Transverse colon (tissue), 4 donors: ENCODE results near the gene PRKCE. TPM values are rescaled to one million over a fixed set of nuclear protein-coding genes. Genes with fewer than 3 reads are reported as not detected.

Experiments
- DNase-seq: peaks from one replicate; pipeline ENCODE4 v3.0.0-alpha.2; 2019
- H3K27ac ChIP-seq, 4 donors: fragments of 200-600 bp; sonication (generic); 2 replicates each; pipeline ENCODE4 v1.5.1; 2016 to 2018; ENCODE audit warnings: inconsistent platforms in 4 of 4
- H3K27me3 ChIP-seq: fragments of 200-600 bp; sonication (generic); 2 replicates; pipeline ENCODE4 v1.5.1; 2017; ENCODE audit warnings: inconsistent platforms
- H3K36me3 ChIP-seq, 4 donors: fragments of 200-600 bp; sonication (generic); 2 replicates each; pipeline ENCODE4 v1.5.1; 2017 to 2019; ENCODE audit warnings: inconsistent platforms in 4 of 4
- H3K4me1 ChIP-seq, 4 donors: fragments of 200-600 bp; sonication (generic); 2 replicates each; pipeline ENCODE4 v1.5.1; 2017 to 2020; ENCODE audit warnings: inconsistent platforms in 4 of 4
- H3K4me3 ChIP-seq, 4 donors: fragments of 200-600 bp; sonication (generic); 1 replicate in 1 of 4; 2 replicates in 3 of 4; pipeline versions ENCODE4 v1.5.1 to v1.6.1; 2017 to 2019; ENCODE audit warnings: inconsistent platforms in 4 of 4
- H3K9me3 ChIP-seq, 2 donors: fragments of 200-600 bp; sonication (generic); 2 replicates each; pipeline ENCODE4 v1.5.1; 2017 to 2019; ENCODE audit warnings: inconsistent platforms in 2 of 2
- CTCF ChIP-seq, 5 experiments: fragments of 200-600 bp in 3 of 5; fragments of 450-650 bp in 2 of 5; sonication (generic) in 3 of 5; IDR thresholded peaks; 1 replicate in 2 of 5; 2 replicates in 3 of 5; pipeline ENCODE4 v1.5.1; 2016 to 2017; ENCODE audit warnings: antibody characterized with exemption in 5 of 5, inconsistent platforms in 3 of 5, mild to moderate bottlenecking in 2 of 5, moderate library complexity in 1 of 5
- EP300 ChIP-seq: sonication (generic); formaldehyde crosslinking; IDR thresholded peaks from one replicate; pipeline ENCODE4 v1.6.1; 2017; ENCODE audit warnings: antibody characterized with exemption, low read depth
- POLR2A ChIP-seq: fragments of 450-650 bp; IDR thresholded peaks from one replicate; pipeline ENCODE4 v1.6.1; 2016; ENCODE audit warnings: antibody characterized with exemption, mild to moderate bottlenecking, moderate library complexity
- POLR2AphosphoS5 ChIP-seq, 3 donors: sonication (generic); formaldehyde crosslinking; IDR thresholded peaks; one replicate each; pipeline ENCODE4 v1.6.1; 2016; ENCODE audit warnings: antibody characterized with exemption in 3 of 3
- WGBS, 2 donors: methylation state at CpG; one replicate each; pipeline ENCODE4 v1.1.5; 2018; ENCODE audit warnings: low coverage in 1 of 2; 5-methylcytosine and 5-hydroxymethylcytosine counted together
- in situ Hi-C, 4 donors: fragments of 200-750 bp; cut with MboI; loops; one replicate each; pipeline versions ENCODE4 v1.15.0 to v1.15.1; 2017; ENCODE audit warnings: low sequenced_read_pairs in 3 of 4, low pct_ligation_motif_present in 1 of 4, low pct_unique_long_range_greater_than_20kb in 1 of 4
- intact Hi-C: fragments of 100-400 bp; cut with DNase I; formaldehyde crosslinking; loops from one replicate; pipeline ENCODE4 v1.15.1; 2023; ENCODE audit warnings: low total_unique reads
- total RNA-seq, 4 donors: library from RNA; depleted of rRNA; stranded (reverse); fragments of >200 nt; gene quantifications; one replicate each; pipeline ENCODE4 v1.1.0, GENCODE V29; 2016

PRKCE gene
- total RNA-seq, 4 donors from 2014 or later: 8.6 to 20.6 (median 11.3) TPM

- intact Hi-C loops: no loop called here
- WGBS, 2 donors: 86 to 89% methylated on average over 4 to 5 of the region's 5 CpGs
These were observed 358.9 kb downstream of the PRKCE start for GRCh38 chr2:46010223-46010924.

GRCh38 chr2:46010925-46011490, 359.5 kb downstream of the PRKCE start:
- in situ Hi-C loops (loop anchor here (10.0 to 25.0 kb wide), 3 partner anchors 351 to 444 kb away; no protein-coding TSS in a partner anchor), intact Hi-C loops (no loop called here)
- 28 to 38% methylated on average over 3 of the region's 3 CpGs for WGBS, 2 donors
- Histone ChIP-seq H3K36me3 (no peaks in the 10 kb centered on the region), H3K4me3 (no peak overlapping the region), H3K27ac (no peak overlapping the region), H3K4me1 (peaks cover 0 to 8% (median 4%) of the 10 kb centered on the region in 4 donors), H3K27me3 (no peaks in the 10 kb centered on the region), H3K9me3 (no peaks in the 10 kb centered on the region)
- DNase-seq: no peak
- TF ChIP-seq EP300 (no peak), POLR2A (no peak), POLR2AphosphoS5 (IDR thresholded peaks at IDR 0.05) (no peak), CTCF (IDR thresholded peaks at IDR 0.05) (peak; percentile 56 to 77 (median 64))

More at GRCh38 chr2:46010223-46010924, 358.9 kb downstream of the PRKCE start:
- Histone ChIP-seq H3K27ac (no peak overlapping the region), H3K36me3 (no peaks in the 10 kb centered on the region), H3K27me3 (no peaks in the 10 kb centered on the region), H3K4me1 (peaks cover 0 to 8% (median 4%) of the 10 kb centered on the region in 4 donors), H3K9me3 (no peaks in the 10 kb centered on the region), H3K4me3 (no peak overlapping the region)
- DNase-seq: no peak
- in situ Hi-C loops: loop anchor here (10.0 to 25.0 kb wide), 3 partner anchors 352 to 444 kb away; no protein-coding TSS in a partner anchor
- no peak for TF ChIP-seq EP300
- no peak for TF ChIP-seq POLR2A
- no peak for TF ChIP-seq POLR2AphosphoS5 (IDR thresholded peaks at IDR 0.05)
- no peak for TF ChIP-seq CTCF (IDR thresholded peaks at IDR 0.05)

GRCh38 chr2:46012618-46013240, 361.3 kb downstream of the PRKCE start:
- intact Hi-C loops: no loop called here
- Histone ChIP-seq H3K4me3 (no peak overlapping the region), H3K4me1 (peaks cover 0 to 8% (median 4%) of the 10 kb centered on the region in 4 donors), H3K36me3 (no peaks in the 10 kb centered on the region), H3K9me3 (no peaks in the 10 kb centered on the region), H3K27ac (no peak overlapping the region), H3K27me3 (no peaks in the 10 kb centered on the region)
- TF ChIP-seq POLR2A (no peak), POLR2AphosphoS5 (IDR thresholded peaks at IDR 0.05) (no peak), EP300 (no peak)
- WGBS, 2 donors: 61 to 93% methylated on average over 3 of the region's 3 CpGs
- DNase-seq: no peak
- in situ Hi-C loops: loop anchor here (10.0 to 25.0 kb wide), 3 partner anchors 350 to 442 kb away; no protein-coding TSS in a partner anchor

GRCh38 chr2:46013726-46014125, 362.3 kb downstream of the PRKCE start:
- WGBS, 2 donors: 95 to 97% methylated on average over 3 to 5 of the region's 5 CpGs
- no peak for TF ChIP-seq POLR2A
- no peak for TF ChIP-seq POLR2AphosphoS5 (IDR thresholded peaks at IDR 0.05)
- TF ChIP-seq EP300: no peak
- TF ChIP-seq CTCF (IDR thresholded peaks at IDR 0.05): no peak
- DNase-seq: no peak
- Histone ChIP-seq H3K9me3 (no peaks in the 10 kb centered on the region), H3K36me3 (no peaks in the 10 kb centered on the region), H3K4me3 (no peak overlapping the region), H3K4me1 (peaks cover 0 to 3% (median 0%) of the 10 kb centered on the region in 4 donors), H3K27ac (no peak overlapping the region), H3K27me3 (no peaks in the 10 kb centered on the region)
- in situ Hi-C loops: loop anchor here (10.0 to 25.0 kb wide), 3 partner anchors 349 to 441 kb away; no protein-coding TSS in a partner anchor
- intact Hi-C loops: no loop called here
